GM12873 (cell line): ENCODE measurements around the gene SMYD2.

Experiments
- CTCF ChIP-seq: IDR thresholded peaks from 2 replicates; pipeline ENCODE4 v1.5.1; 2012; ENCODE audit warnings: low read depth, mild to moderate bottlenecking, moderate library complexity, low read length, control low read depth; ENCODE audit not compliant: insufficient read depth; ENCODE audit errors: missing control alignments

Gene SMYD2

GRCh38 chr1:214318956-214319736, 38.2 kb downstream of the SMYD2 start:
- no peak for TF ChIP-seq CTCF

GRCh38 chr1:214319938-214320337, 39.0 kb downstream of the SMYD2 start:
- no peak for TF ChIP-seq CTCF

- no peak for TF ChIP-seq CTCF
Measured at GRCh38 chr1:214321705-214322453, 40.9 kb downstream of the SMYD2 start.

- TF ChIP-seq CTCF, result no peak
Measured at GRCh38 chr1:214324896-214325800, 44.2 kb downstream of the SMYD2 start.

- TF ChIP-seq CTCF, result no peak
Measured at GRCh38 chr1:214326406-214326805, 45.4 kb downstream of the SMYD2 start.

GRCh38 chr1:214327514-214327913, 46.6 kb downstream of the SMYD2 start:
- no peak for TF ChIP-seq CTCF
